Panc1 (cell line): Measurements from ENCODE around the gene ARHGEF12. TPM values are rescaled to one million over a fixed set of nuclear protein-coding genes. Genes with fewer than 3 reads are reported as not detected.

ENCODE experiments used
- ATAC-seq: fragments of 200-7000 bp; cut with Tn5 transposase; 2 replicates; pipeline ENCODE4 v1.9.1; 2020; ENCODE audit warnings: mild to moderate bottlenecking, moderate library complexity
- BruUV-seq: library from RNA; stranded (reverse); fragments of 400-500 nt; replicated peaks from 2 replicates; lab custom pipeline; 2021; lab: Mats Ljungman, UMichigan
- CTCF ChIA-PET: fragments of 300-600 bp; sonication (Branson Sonifier 250); formaldehyde crosslinking; loops from one replicate; lab custom pipeline; 2022; ENCODE audit warnings: antibody characterized with exemption; lab: Charles Lee
- POLR2A ChIA-PET: fragments of 300-600 bp; sonication (Branson Sonifier 250); formaldehyde crosslinking; loops from one replicate; lab custom pipeline; 2022; ENCODE audit warnings: antibody characterized with exemption; lab: Charles Lee
- DNase-seq: peaks from one replicate; pipeline ENCODE4 v3.0.0-alpha.2; 2010; ENCODE audit warnings: low read depth, low spot score
- H3K27ac ChIP-seq: 2 replicates; pipeline ENCODE4 v1.5.1; 2011; ENCODE audit warnings: mild to moderate bottlenecking, low read length, inconsistent platforms
- H3K27me3 ChIP-seq: fragments of 200-500 bp; sonication (Bioruptor generic); 2 replicates; pipeline ENCODE4 v1.6.0; 2014; ENCODE audit warnings: low read length, inconsistent platforms; ENCODE audit not compliant: control insufficient read depth, insufficient read depth
- H3K36me3 ChIP-seq: fragments of 200-500 bp; sonication (Bioruptor generic); 2 replicates; pipeline ENCODE4 v1.5.1; 2014; ENCODE audit warnings: inconsistent platforms, mild to moderate bottlenecking, low read length, moderate library complexity; ENCODE audit not compliant: control insufficient read depth, insufficient read depth
- H3K4me1 ChIP-seq: 2 replicates; pipeline ENCODE4 v1.5.1; 2011; ENCODE audit warnings: inconsistent platforms, mild to moderate bottlenecking, low read length, moderate library complexity; ENCODE audit not compliant: control insufficient read depth, insufficient read depth
- H3K4me3 ChIP-seq, 2 experiments: 2 replicates each; pipeline ENCODE4 v1.5.1; 2011 to 2012; ENCODE audit warnings: low read depth in 2 of 2, low read length in 2 of 2, mild to moderate bottlenecking in 2 of 2, inconsistent platforms in 1 of 2, moderate library complexity in 1 of 2
- H3K9me3 ChIP-seq: fragments of 200-500 bp; sonication (Bioruptor generic); 2 replicates; pipeline ENCODE4 v1.5.1; 2014; ENCODE audit warnings: low read depth, mild to moderate bottlenecking, inconsistent platforms, low read length, moderate library complexity; ENCODE audit not compliant: control insufficient read depth, insufficient read depth
- POLR2AphosphoS5 ChIP-seq: IDR thresholded peaks from 2 replicates; pipeline ENCODE4 v1.6.1; 2012; ENCODE audit warnings: mild to moderate bottlenecking, low read depth, low read length, moderate library complexity
- REST ChIP-seq, 2 experiments: IDR thresholded peaks; 2 replicates each; pipeline ENCODE4 v1.6.1; 2011 to 2012; ENCODE audit warnings: low read depth in 2 of 2, control low read depth in 1 of 2, low read length in 1 of 2, mild to moderate bottlenecking in 1 of 2, moderate library complexity in 1 of 2; ENCODE audit not compliant: insufficient read depth in 1 of 2
- SIN3A ChIP-seq: IDR thresholded peaks from 2 replicates; pipeline ENCODE4 v1.6.1; 2012; ENCODE audit warnings: low read depth, mild to moderate bottlenecking, low read length, moderate library complexity, borderline replicate concordance; ENCODE audit not compliant: insufficient read depth
- TCF7L2 ChIP-seq: IDR thresholded peaks from 2 replicates; pipeline ENCODE4 v1.6.1; 2011; ENCODE audit warnings: mild to moderate bottlenecking, low read depth, low read length, inconsistent platforms
- in situ Hi-C: cut with HindIII; loops from 2 replicates; pipeline ENCODE4 v1.10.0; 2016; ENCODE audit warnings: low sequenced_read_pairs, low pct_unique_long_range_greater_than_20kb
- intact Hi-C: fragments of 100-400 bp; cut with micrococcal nuclease; formaldehyde crosslinking; loops from one replicate; pipeline ENCODE4 v1.10.0; 2022; ENCODE audit not compliant: unreplicated experiment
- total RNA-seq: library from RNA; stranded (reverse); gene quantifications from one replicate; pipeline ENCODE4 v1.2.1, GENCODE V29; 2021; ENCODE audit not compliant: unreplicated experiment
- TF ChIP-seq, protein P1 (sequence below): fragments of 450-650 bp; IDR thresholded peaks from 2 replicates; pipeline ENCODE4 v1.5.1; 2017; ENCODE audit warnings: mild to moderate bottlenecking

The ARHGEF12 gene
- total RNA-seq, 1 experiment from 2014 or later: 182 TPM

DNA sequence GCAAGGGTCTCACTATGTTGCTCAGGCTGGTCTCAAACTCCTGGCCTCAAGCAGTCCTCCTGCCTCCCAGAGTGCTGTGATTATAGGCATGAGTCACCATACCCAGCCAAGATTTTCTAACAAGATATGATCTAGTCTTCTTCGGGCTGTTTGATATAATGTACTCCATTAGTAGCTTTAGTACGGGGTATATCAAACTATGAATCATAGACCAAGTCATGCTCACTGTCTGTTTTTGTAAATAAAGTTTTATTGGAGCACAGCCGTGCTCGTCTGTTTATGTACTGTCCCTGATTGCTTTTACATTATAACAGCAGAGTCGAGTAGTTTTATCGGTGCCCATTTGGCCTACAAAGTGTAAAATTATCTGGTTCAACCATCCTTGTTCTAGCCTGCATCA, 131.4 kb downstream of the ARHGEF12 start:
- peak; percentile 64 for ATAC-seq
- no TSS peak for BruUV-seq
- CTCF ChIA-PET: no interaction called here
- no peak for DNase-seq
- in situ Hi-C loops (no loop called here), intact Hi-C loops (no loop called here)
- H3K4me1 ChIP-seq: no peaks in the 10 kb centered on the region
- H3K9me3 ChIP-seq: no peaks in the 10 kb centered on the region
- H3K27me3 ChIP-seq: no peaks in the 10 kb centered on the region
- POLR2A ChIA-PET: interaction anchor here (0.6 kb wide), 1 partner anchor 1328 kb away, joined by 4 read pairs; no protein-coding TSS in a partner anchor
- peaks cover 49% of the 10 kb centered on the region for H3K36me3 ChIP-seq
- H3K27ac ChIP-seq: no peak overlapping the region
- no peak overlapping the region for H3K4me3 ChIP-seq
- no peak for TF ChIP-seq POLR2AphosphoS5
- TF ChIP-seq, protein P1, sequence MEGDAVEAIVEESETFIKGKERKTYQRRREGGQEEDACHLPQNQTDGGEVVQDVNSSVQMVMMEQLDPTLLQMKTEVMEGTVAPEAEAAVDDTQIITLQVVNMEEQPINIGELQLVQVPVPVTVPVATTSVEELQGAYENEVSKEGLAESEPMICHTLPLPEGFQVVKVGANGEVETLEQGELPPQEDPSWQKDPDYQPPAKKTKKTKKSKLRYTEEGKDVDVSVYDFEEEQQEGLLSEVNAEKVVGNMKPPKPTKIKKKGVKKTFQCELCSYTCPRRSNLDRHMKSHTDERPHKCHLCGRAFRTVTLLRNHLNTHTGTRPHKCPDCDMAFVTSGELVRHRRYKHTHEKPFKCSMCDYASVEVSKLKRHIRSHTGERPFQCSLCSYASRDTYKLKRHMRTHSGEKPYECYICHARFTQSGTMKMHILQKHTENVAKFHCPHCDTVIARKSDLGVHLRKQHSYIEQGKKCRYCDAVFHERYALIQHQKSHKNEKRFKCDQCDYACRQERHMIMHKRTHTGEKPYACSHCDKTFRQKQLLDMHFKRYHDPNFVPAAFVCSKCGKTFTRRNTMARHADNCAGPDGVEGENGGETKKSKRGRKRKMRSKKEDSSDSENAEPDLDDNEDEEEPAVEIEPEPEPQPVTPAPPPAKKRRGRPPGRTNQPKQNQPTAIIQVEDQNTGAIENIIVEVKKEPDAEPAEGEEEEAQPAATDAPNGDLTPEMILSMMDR: no peak
- TF ChIP-seq TCF7L2: no peak
- TF ChIP-seq REST (IDR thresholded peaks at IDR 0.05; ENCODE audit: insufficient read depth in 1 of 2, low read depth in 2 of 2, low read length in 1 of 2): no peak
- TF ChIP-seq SIN3A: no peak

GRCh38 chr11:120471131-120471530, 134.9 kb downstream of the ARHGEF12 start:
- ATAC-seq (no peak), DNase-seq (no peak)
- Histone ChIP-seq H3K27me3 (no peaks in the 10 kb centered on the region), H3K4me3 (no peak overlapping the region), H3K9me3 (no peaks in the 10 kb centered on the region), H3K27ac (no peak overlapping the region), H3K36me3 (peaks cover 52% of the 10 kb centered on the region), H3K4me1 (no peaks in the 10 kb centered on the region)
- CTCF ChIA-PET: no interaction called here
- TF ChIP-seq TCF7L2: no peak
- TF ChIP-seq, protein P1: no peak
- no peak for TF ChIP-seq SIN3A
- no peak for TF ChIP-seq REST (IDR thresholded peaks at IDR 0.05; ENCODE audit: insufficient read depth in 1 of 2, low read depth in 2 of 2, low read length in 1 of 2)
- TF ChIP-seq POLR2AphosphoS5: no peak
- intact Hi-C loops (no loop called here), in situ Hi-C loops (no loop called here)
- POLR2A ChIA-PET: no interaction called here
- no TSS peak for BruUV-seq
